ENCODE measurements around the gene SEC16A.

GRCh38 chr9:136465500-136466154 is 17.2 kb downstream of the SEC16A start:
- no peak for TF ChIP-seq POLR2AphosphoS5 (IDR thresholded peaks at IDR 0.05; ENCODE audit: insufficient read depth, low read depth, low read length)
- no peak for TF ChIP-seq CTCF (IDR thresholded peaks at IDR 0.05; ENCODE audit: extremely low read depth in 1 of 2, insufficient read depth in 1 of 2, low read depth in 1 of 2, low read length in 2 of 2)
- TF ChIP-seq POLR2A (IDR thresholded peaks at IDR 0.05; ENCODE audit: low read depth, low read length) = no peak
- TF ChIP-seq EZH2 (IDR thresholded peaks at IDR 0.05; ENCODE audit: borderline replicate concordance, low read depth, low read length, severe bottlenecking) = no peak
- TF ChIP-seq MAX (IDR thresholded peaks at IDR 0.05; ENCODE audit: insufficient read depth, insufficient read length) = no peak
- TF ChIP-seq JUN (IDR thresholded peaks at IDR 0.05; ENCODE audit: borderline replicate concordance, insufficient read depth, insufficient read length, low read depth) = no peak

Measured in endothelial cell of umbilical vein (primary cell).